NCI-H446 (cell line): ENCODE results near the gene ADGRL3.
A peak's percentile ranks its signal among the peaks of the same experiment; 100 is the strongest.

Experiments used
- DNase-seq, 2 experiments: peaks; one replicate each; lab custom pipeline; 2025; lab: John Stamatoyannopoulos, UW

Gene ADGRL3

DNA sequence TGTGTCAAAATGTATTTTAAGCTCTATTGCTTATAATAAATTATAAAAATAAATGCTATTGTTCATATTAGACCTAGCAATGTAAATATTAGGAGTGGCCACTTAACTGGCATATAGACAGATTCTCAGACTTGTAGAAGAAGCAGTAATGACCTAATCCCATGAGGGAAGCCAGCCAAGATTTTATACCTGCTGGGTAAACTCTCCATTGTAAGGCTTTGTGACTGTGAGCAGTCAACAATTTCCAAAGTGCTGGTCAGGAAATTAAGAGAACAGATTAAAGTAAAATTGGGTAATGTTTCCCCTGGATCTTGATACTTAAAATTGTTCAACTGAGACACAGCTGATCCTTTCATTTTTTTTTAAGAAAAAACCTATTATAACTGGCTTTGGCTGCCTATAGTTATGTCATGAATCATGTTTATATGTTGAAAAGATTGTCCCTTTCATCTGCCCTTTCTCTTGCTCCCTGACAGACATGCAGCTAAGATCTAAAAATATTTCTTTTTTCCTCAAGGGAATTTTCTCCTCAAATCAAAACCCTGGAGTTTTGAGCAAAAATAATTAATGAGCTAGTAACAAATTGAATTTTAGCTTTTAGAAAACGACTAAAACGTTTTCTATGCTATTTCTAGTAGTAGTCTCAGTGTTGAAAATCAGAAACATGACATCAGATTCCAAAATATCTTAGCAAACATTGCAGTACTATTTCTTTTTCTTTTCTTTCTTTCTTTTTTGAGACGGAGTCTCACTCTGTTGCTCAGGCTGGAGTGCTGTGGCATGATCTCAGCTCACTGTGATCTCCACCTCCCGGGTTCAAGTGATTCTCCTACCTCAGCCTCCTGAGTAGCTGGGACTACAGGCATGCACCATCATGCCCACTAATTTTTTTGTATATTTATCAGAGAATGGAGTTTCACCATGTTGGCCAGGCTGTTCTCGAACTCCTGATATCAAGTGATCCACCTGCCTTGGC lies 77.9 kb downstream of the ADGRL3 start:
- DNase-seq: peak in 1 of 2 experiments; percentile 49

DNA sequence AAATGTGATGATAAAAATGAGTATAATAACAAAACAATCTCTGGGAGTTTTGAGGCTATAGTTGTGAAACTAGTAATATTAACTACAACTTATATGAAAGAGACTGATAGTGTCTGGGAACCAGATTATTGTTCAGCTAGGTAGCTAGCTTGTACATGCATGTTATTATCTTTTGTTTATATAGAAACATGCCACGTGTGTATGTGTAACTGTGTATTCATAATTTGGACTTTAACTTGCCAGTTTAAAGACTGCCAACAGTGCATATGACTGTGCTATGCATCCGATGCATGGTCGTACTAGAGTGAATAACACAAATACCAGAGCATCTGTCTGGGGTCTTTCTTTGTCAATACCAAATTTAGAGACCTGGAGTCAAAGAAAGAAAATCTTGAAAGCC lies 92.2 kb downstream of the ADGRL3 start:
- DNase-seq: no peak

DNA sequence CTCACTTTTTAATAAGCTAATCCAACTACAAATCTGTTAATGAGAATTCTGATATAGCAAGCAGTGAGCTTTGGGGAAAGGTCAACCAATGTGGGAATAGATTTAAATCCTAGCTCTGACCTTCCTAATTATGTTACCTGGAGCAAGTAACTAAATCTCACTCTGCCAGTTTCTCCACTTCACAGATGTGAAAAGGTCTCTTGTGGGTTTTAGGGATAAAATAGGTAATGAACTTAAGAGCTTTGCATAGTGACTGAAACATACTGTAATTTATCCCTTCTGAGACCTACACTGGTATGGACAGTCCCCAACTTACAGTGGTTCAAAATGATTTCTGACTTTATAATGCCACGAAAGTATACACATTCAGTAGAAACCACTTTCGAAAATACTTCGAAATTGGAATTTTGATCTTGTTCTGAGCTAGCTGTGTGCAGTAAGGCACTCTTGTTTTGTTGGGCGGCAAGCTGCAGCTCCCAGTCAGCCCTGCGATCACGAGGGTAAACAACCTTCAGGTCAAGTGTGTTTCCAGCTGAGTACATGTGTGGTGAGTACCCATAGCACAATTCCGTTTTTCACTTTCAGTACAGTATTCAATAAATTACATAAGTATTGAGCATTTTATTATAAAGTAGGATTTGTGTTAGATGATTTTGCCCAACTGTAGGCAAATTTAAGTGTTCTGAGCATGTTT lies 93.7 kb downstream of the ADGRL3 start:
- no peak for DNase-seq

DNA sequence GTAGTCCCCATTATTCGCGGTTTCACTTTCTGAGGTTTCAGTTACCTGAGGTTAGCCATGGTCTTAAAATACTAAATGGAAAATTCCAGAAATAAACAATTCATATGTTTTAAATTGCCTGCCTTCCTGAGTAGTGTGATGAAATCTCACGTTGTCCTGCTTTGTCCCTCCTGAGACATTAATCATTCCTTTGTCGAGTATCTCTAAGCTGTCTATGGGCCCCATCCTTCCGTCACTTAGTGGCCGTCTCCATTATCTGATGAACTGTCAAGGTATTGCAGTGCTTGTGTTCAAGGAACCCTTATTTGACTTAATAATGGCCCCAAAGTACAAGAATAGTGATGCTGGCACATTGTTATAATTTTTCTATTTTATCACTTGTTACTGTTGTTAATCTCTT lies 94.8 kb downstream of the ADGRL3 start:
- DNase-seq: no peak

DNA sequence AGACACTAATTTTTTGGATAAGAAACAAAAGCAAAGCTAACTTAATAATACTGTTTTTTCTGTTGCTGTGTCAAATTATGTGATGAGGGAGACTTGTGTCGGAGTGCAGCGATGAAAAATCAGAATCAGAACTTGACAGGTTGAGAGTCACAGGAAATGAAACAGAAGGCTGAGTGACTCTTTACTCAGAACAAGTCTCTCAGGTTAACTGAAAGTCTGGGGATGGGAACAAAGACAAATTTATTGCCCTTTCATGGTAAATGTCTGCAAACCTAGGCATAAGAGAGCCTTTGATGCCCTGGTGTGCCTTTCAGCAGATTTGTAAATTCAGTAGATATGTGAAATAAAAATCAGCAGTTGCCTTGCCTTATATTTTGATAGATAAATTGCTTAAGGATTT lies 96.0 kb downstream of the ADGRL3 start:
- DNase-seq: no peak

DNA sequence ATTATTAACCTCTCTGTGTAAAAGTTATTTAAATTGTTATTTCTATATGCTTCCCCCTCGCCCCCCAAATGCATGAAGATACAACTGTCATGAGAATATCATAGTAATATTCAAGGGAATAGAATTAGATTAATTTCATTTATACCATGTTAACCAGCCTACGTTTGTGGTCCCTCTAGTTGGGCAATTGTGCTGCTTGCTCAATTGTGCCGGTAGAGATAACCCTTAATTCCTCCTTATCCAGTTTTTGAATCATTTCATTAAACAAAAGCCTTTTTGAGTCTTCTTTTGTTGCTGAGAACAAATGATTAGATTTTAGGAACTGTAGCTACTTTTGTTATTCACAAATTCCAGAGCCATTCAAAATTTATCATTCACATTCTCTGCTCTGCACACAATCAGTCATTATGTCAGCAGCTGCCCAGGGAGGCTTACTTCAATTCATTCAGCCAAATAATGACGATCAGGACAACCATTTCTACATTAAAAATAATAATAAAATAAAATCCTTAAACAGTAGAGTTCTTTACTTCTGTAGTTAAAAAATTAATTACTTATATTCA lies 98.1 kb downstream of the ADGRL3 start:
- DNase-seq: no peak

DNA sequence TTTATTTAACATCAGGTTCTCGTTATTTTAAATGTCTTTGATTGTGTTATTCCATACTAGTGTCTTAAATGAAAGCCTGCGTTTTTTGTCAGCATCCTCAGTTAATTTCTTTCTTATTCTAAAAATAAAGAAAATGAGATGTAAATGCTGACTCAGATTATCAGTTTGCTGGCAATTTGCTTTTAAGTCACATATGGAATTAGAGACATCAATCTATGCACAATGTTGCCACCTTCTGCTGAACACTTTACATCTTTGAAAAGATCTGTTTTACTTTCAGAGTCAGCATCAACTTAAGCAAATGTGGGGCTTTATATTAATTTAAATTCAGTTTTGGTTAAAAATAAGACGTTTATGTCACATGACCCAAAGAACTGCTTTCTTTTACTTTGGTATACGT lies 99.2 kb downstream of the ADGRL3 start:
- no peak for DNase-seq

DNA sequence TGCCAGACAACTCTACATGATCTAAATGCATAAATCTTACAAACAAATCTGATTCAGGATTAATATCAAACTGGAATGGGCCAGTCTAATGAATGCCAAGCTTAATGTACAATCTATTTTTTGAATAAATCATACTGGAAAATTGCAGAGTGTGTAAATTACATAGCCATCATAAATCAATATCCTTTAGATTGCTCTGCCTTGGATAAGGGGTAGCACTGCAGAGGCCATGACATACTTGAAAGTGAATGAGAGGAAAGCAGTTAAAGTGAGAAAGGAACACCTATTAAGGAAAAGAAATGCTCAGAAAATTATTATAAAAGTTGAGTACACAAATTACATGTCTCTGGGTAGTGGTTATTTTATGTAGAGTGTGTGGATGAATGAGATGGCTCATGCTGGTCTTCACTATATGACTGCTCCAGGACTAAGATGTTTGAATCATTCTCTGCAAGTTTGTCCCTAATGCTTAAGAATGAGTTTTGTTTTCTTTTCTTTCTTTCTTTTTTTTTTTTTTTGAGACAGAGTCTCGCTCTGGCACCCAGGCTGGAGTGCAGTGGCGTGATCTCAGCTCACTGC lies 100.2 kb downstream of the ADGRL3 start:
- DNase-seq: no peak

DNA sequence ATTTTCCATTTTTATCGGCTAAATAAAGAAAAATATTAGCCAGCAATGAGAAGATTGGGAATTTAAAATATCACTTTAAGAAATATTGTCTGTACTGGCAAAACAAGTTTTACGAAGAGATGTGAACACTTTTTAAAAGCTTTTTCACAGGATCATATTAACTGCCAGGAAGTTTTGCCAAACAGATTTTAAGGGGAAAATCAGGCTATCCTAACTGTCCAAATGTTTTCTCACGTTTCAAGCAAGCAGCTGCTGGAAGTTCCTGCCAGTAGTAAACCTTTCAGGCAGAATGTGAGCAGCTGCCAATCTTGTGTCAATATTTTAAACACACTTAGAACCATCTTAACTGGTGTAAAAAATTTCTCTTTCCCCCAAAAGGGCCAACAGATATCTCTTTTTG lies 101.1 kb downstream of the ADGRL3 start:
- peak; percentile 80 to 85 for DNase-seq

DNA sequence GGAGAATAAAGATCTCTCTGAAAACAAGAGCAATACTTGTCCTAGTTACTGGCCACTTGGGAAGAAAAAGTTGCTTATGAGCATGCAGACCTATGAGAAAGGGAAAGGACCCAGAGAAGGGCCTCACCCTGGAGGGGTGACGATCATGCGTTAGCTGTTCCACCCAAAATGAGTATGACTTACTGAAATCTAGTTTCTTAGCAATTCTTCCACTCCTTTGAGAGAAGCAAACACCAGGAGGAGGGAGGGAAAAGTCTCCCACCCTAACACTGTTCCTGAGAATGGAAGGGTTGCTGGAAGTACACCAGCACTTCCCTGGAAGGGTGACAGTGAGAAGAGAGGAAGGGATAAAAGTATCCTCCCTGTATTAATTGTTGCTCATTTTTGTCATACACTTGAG lies 107.9 kb downstream of the ADGRL3 start:
- DNase-seq: no peak

DNA sequence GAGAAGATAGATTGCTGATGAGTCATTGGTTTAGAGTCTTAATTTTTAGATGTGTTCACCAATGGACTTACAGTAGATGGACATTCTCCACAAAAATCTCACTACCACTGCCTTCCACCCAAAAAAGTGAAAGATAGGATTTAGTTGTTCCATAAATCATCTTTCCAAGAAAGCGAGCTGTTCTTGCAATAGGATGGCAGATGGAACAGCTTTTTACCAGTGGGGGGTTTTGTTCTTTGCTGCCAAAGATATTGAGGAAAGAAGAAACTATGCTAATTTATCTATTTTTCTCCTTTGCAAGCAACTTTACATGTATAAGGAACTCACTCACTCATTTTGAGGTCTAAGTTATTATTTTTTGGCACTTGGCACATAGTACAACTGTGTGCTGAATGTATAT lies 109.5 kb downstream of the ADGRL3 start:
- DNase-seq: peak; percentile 82 to 88

DNA sequence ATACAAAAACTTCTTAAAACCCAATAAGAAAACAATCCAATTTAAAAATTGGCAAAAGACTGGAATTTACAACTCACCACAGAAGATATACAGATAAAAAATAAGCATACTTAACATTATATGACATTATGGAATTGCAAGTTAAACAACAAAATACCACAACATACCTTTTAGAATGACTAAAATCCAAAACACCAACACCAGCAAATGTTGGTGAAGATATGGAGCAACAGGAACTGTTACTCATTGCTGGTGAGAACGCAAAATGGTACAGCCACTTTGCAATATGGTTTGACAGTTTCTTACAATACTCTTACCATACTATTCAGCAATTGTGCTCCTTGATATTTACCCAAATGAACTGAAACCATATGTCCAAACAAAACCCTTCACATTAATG lies 112.4 kb downstream of the ADGRL3 start:
- DNase-seq: no peak

DNA sequence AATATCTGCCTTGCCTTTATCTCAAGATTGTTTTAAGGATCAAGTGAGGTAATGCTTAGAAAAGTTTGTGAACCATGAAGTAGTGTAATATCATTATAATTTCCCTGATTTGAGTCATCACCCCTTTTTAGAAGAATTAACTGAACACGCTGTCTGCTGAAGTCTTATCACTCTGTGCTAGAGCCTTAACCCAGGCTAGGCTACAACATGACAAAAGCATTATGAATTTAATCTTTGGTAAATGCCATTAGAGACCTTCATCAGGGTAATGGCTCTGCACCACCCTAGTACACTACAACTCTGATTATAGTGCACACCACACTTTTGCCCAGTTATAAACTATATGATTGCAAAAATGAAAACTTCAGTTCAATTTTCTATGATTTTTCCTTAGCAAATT lies 118.3 kb downstream of the ADGRL3 start:
- DNase-seq: no peak

DNA sequence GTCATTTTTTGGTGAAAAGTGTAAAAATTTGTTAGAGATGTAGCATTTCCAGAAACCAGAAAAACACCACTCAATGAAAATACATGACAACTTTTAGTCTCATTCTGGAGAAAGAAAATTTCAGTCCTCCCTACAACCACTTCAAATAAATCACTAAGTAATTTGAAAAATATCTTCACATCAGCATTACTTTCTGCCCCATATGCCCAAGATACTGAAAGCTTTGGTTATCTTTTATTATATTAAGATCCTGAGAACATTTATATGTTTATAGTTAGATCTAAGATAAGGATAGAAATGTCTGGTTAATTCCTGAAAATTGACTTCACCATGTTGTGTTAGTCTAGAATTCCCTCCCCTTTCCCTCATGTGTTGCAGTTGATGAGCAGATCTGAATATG lies 119.0 kb downstream of the ADGRL3 start:
- no peak for DNase-seq

DNA sequence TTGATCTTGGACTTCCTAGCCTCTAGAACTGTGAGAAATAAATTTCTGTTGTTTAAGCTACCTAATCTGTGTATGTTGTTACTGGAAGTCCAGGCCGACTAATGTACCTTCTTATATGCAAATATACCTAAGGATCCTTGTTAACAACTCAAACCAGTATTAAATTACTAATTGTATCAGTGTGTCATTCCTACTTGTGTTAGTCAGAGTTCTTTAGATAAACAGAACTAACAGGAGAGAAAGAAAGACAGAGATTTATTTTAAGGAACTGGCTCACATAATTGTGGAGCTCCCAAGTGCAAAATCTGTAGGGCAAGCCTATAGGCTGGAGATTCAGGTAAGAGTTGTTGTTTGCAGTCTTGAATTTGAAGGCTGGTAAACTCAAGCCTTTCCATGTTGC lies 120.0 kb downstream of the ADGRL3 start:
- DNase-seq: no peak

DNA sequence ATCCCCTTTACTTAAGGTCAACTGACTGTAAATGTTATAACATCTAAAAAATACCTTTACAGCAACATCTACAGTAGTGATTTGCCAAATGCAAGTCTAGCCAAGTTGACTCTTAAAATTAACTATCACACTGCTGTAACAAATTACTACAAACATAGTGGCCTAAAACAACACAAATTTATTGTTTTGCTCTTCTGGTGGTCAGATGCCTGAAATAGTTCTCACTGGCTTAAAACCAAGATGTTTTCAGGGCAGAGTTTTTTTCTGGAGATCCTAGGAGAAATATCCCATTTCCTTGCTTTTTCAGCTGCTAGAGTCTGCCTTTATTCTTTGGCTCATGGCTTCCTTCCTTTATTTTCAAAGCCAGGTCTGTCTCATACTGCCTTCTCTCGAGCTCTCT lies 120.5 kb downstream of the ADGRL3 start:
- DNase-seq: no peak

DNA sequence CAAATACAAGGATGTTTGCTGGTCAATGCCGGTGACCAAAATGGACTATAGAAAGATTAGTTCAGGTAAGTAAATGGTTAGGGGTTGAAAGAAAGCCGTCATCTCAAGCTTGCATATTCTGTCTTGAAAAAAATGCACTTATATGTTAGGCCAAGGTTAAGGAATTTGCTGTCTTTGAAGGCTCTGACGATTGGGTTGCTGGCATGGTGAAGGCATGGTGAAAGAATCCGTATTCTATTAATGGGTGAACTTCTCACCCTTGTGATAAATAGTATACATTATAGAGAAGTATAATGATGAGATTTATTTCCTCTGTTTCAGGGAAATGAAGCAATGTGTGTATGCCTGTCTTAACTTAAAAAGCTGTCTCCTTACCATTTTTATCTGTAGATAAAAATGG lies 132.6 kb downstream of the ADGRL3 start:
- DNase-seq: no peak

DNA sequence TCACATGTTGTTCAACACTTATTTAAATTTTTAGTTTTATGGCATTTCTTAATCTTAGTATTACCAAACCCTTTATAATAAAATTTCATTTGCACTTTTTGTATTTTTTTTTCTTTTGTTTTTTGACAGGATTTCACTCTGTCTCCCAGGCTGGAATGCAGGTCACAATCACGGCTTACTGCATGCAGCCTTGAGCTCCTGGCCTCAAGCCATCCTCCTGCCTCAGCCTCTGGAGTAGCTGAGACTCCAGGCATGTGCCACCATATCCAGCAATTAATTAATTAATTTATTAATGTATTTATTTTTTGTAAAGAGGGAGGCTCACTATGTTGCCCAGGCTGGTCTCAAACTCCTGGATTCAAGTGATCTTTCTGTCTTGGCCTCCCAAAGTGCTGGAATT lies 133.4 kb downstream of the ADGRL3 start:
- peak; percentile 23 to 28 for DNase-seq

DNA sequence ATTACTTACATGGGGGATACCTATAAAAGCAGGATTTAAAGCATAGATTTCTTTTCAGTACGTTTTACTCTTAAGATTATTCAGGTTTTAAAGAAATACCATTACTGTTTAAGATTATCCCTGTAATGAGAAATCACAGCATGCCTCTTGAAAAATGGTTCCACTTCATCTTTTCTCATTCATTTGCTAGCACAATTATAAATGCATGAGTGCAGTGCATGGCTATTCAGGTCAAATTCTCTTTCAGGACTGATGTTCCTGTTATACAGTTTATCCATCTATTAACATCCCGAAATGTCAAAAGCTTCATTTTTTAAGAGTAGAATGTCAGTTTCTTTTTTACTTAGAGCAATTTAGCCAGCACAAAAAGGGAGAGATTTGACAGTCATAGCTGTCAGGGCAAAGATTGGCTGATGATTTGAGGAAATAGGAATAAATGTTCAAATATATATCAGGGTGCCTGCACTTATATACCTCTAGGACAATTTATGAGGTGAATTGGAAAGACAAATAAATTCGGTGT lies 135.2 kb downstream of the ADGRL3 start:
- no peak for DNase-seq

DNA sequence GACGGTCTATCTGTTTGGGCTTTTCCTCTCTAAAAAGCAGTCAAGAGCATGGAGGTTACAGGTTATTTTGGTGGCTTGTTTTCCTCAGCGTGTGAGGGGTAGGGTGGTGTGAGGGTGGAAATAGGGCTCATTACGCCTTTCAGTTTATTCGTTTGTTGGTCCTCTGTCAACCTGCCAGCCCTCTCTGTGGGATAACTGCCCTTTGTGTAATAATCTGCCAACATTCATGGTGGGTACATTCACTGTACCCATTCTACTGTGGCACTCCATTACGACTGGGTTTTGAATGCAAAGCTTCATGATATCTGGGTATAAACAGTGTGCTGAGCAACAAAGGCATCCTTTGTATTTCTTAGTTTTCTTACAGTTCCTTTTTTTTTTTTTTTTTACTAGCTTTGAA lies 136.4 kb downstream of the ADGRL3 start:
- peak; percentile 26 to 68 for DNase-seq

DNA sequence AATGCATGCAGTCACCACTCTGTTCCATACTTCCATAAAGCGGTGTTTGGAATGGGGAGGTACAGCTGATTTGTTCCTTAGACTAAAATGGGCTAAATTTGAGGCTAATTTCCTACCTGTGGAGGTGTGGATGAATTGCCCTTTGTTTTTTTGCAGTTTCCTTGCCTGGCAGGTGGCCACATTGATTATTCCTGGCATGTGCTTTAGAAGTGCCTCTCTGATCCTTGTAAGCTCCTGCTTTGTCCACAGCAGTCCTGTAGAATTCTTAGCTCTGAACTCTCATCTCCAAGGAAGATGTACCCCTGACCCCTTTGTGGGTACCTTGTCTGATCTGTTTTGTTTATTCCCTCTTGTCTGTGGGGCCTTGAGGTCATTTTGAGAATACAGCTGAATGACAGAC lies 136.8 kb downstream of the ADGRL3 start:
- no peak for DNase-seq

DNA sequence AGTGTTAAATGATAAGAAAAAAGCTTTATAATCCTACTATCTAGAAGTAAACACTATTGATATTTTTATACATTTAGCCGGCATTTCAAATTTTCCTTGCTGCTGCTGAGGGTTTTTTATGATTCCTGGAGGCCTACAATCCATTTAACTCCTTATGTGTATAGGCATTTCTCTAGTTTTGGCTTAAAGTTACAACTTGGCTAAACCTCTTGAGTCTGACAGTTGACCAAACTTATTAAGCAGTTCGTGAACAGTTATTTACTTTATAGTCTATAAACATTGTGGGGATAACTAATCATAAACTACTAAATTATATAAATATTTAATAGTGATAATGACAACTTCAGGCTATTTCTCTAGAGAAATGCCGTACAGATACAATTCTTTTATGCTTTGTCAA lies 141.9 kb downstream of the ADGRL3 start:
- DNase-seq: no peak
